Measurements from ENCODE around the gene ZNF727. TPM values are rescaled to one million over a fixed set of nuclear protein-coding genes. Genes with fewer than 3 reads are reported as not detected.

Gene ZNF727
- total RNA-seq, result 0.34 and 0.64 TPM in 2 replicates

DNA sequence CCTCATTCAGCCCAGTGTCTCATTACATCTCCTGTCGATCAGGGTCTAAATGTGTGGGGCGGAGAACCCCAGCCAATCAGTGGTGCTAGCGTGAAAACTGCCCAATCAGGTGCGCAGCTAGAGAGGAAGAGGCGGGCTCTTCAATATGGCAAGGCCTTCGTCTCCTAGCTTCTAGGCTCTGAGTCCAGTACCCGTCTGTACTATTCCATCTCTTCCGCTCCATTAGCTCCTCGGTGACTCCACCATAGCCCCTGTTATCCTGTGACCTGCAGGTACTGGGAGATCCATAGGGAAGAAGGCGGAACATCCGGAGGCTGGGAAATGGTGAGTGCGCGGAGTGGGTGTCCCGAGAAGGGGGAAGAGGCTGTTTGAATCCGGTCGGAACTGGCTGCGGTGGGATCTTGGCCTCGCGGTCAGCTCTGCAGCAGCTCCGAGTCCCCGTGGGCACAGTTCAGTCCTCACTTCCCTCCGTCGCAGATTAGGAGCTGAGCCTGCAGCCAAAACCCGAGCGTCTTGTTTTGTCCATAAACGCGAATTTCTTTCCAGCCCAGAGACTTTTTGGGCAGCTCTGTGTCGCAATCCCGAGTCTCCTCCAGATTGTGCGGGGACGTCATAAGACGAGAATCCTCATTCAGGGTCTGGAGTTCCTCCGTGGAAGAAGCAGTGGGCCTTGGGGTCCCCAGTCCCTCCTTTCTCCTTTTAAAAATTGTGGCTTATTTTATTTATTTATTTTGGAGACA lies at the start of gene ZNF727:
ZNF727 (plus strand) TSS at position 134 of the 740 bp plus-strand sequence; CDS start at position 322, 188 bp downstream.

GRCh38 chr7:63998549-63998948 lies 46.7 kb upstream of the ZNF727 start, which contains the start of gene ZNF722:
ZNF722 (plus strand) TSS chr7:63998849; CDS start chr7:63998962, 113 bp downstream.

Other genes with a start within 250 kb of the ZNF727 start
- not detected in 2 replicates for gene ZNF722, start 46.6 kb upstream of the ZNF727 start, total RNA-seq
- gene ZNF735, start 161.8 kb downstream of the ZNF727 start, total RNA-seq, result not detected in 2 replicates
- not detected in 2 replicates for gene ZNF679, start 183.0 kb downstream of the ZNF727 start, total RNA-seq

All from nasal cavity respiratory epithelium epithelial cell of viscerocranial mucosa (primary cell).